ENCODE measurements around the gene MYLK2.

The MYLK2 gene

GRCh38 chr20:31827059-31827458 is 7.9 kb downstream of the MYLK2 start:
- no peak for TF ChIP-seq CREB1 (IDR thresholded peaks at IDR 0.05; ENCODE audit: low read depth)
- TF ChIP-seq RAD21 (IDR thresholded peaks at IDR 0.05; ENCODE audit: low read depth) = no peak
- TF ChIP-seq, protein P1, sequence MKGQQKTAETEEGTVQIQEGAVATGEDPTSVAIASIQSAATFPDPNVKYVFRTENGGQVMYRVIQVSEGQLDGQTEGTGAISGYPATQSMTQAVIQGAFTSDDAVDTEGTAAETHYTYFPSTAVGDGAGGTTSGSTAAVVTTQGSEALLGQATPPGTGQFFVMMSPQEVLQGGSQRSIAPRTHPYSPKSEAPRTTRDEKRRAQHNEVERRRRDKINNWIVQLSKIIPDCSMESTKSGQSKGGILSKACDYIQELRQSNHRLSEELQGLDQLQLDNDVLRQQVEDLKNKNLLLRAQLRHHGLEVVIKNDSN (IDR thresholded peaks at IDR 0.05) = no peak
- no peak for TF ChIP-seq FOXM1 (IDR thresholded peaks at IDR 0.05; ENCODE audit: borderline replicate concordance, low read depth)
- no peak for TF ChIP-seq YY1 (IDR thresholded peaks at IDR 0.05; ENCODE audit: low read depth)
- TF ChIP-seq CEBPB (IDR thresholded peaks at IDR 0.05) = no peak
- no peak for TF ChIP-seq NFIC (IDR thresholded peaks at IDR 0.05)
- TF ChIP-seq ZBTB7A (IDR thresholded peaks at IDR 0.05; ENCODE audit: low read depth) = no peak
- TF ChIP-seq EP300 (IDR thresholded peaks at IDR 0.05; ENCODE audit: borderline replicate concordance) = no peak
- TF ChIP-seq TCF12 (IDR thresholded peaks at IDR 0.05; ENCODE audit: low read depth) = no peak
- no peak for TF ChIP-seq MAX (IDR thresholded peaks at IDR 0.05)
- TF ChIP-seq TEAD4 (IDR thresholded peaks at IDR 0.05) = no peak
- no peak for TF ChIP-seq TAF1 (IDR thresholded peaks at IDR 0.05; ENCODE audit: low read depth)
- TF ChIP-seq, protein P2, sequence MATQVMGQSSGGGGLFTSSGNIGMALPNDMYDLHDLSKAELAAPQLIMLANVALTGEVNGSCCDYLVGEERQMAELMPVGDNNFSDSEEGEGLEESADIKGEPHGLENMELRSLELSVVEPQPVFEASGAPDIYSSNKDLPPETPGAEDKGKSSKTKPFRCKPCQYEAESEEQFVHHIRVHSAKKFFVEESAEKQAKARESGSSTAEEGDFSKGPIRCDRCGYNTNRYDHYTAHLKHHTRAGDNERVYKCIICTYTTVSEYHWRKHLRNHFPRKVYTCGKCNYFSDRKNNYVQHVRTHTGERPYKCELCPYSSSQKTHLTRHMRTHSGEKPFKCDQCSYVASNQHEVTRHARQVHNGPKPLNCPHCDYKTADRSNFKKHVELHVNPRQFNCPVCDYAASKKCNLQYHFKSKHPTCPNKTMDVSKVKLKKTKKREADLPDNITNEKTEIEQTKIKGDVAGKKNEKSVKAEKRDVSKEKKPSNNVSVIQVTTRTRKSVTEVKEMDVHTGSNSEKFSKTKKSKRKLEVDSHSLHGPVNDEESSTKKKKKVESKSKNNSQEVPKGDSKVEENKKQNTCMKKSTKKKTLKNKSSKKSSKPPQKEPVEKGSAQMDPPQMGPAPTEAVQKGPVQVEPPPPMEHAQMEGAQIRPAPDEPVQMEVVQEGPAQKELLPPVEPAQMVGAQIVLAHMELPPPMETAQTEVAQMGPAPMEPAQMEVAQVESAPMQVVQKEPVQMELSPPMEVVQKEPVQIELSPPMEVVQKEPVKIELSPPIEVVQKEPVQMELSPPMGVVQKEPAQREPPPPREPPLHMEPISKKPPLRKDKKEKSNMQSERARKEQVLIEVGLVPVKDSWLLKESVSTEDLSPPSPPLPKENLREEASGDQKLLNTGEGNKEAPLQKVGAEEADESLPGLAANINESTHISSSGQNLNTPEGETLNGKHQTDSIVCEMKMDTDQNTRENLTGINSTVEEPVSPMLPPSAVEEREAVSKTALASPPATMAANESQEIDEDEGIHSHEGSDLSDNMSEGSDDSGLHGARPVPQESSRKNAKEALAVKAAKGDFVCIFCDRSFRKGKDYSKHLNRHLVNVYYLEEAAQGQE (IDR thresholded peaks at IDR 0.05; ENCODE audit: low read depth) = no peak
- TF ChIP-seq EGR1 (IDR thresholded peaks at IDR 0.05) = no peak

- no peak for TF ChIP-seq ZBTB7A (IDR thresholded peaks at IDR 0.05; ENCODE audit: low read depth)
- TF ChIP-seq YY1 (IDR thresholded peaks at IDR 0.05; ENCODE audit: low read depth) = no peak
- no peak for TF ChIP-seq FOXM1 (IDR thresholded peaks at IDR 0.05; ENCODE audit: borderline replicate concordance, low read depth)
- TF ChIP-seq TAF1 (IDR thresholded peaks at IDR 0.05; ENCODE audit: low read depth) = no peak
- no peak for TF ChIP-seq RAD21 (IDR thresholded peaks at IDR 0.05; ENCODE audit: low read depth)
- TF ChIP-seq EGR1 (IDR thresholded peaks at IDR 0.05) = no peak
- TF ChIP-seq, protein P2 (IDR thresholded peaks at IDR 0.05; ENCODE audit: low read depth) = no peak
- TF ChIP-seq NFIC (IDR thresholded peaks at IDR 0.05) = no peak
- no peak for TF ChIP-seq CEBPB (IDR thresholded peaks at IDR 0.05)
- no peak for TF ChIP-seq CREB1 (IDR thresholded peaks at IDR 0.05; ENCODE audit: low read depth)
- TF ChIP-seq MAX (IDR thresholded peaks at IDR 0.05) = no peak
- TF ChIP-seq TCF12 (IDR thresholded peaks at IDR 0.05; ENCODE audit: low read depth) = no peak
- TF ChIP-seq, protein P1 (IDR thresholded peaks at IDR 0.05) = no peak
- TF ChIP-seq EP300 (IDR thresholded peaks at IDR 0.05; ENCODE audit: borderline replicate concordance) = no peak
- no peak for TF ChIP-seq TEAD4 (IDR thresholded peaks at IDR 0.05)
Measured at GRCh38 chr20:31829731-31830130, 10.6 kb downstream of the MYLK2 start.

DNA sequence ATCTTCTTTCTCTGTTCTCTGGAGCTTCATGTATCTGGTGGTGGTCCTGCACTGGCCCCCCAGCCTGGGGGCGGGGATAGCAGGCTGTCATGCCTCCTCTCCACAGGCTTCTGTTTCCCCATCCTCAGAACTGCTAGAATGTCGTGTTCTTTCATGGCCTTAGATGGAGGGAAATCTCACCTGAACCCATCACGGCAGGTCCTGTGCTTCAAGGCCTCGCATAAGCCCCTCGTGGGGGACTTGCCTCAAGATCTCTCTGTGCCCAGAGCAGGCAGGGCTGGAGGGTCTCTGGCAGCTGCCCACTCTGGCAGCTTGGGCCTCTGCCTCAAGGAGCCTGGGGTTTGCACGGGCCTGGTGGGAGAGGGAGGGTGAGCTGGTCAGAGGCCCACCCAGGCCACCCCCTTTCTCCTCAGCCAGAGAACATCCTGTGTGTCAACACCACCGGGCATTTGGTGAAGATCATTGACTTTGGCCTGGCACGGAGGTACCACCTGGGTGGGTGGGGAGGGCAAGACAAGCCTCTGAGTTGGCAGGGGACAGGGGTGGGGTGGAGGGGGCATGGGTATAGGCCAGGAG is 11.3 kb downstream of the MYLK2 start:
- TF ChIP-seq YY1 (IDR thresholded peaks at IDR 0.05; ENCODE audit: low read depth) = no peak
- TF ChIP-seq, protein P1 (IDR thresholded peaks at IDR 0.05) = no peak
- TF ChIP-seq ZBTB7A (IDR thresholded peaks at IDR 0.05; ENCODE audit: low read depth) = no peak
- no peak for TF ChIP-seq TCF12 (IDR thresholded peaks at IDR 0.05; ENCODE audit: low read depth)
- TF ChIP-seq EGR1 (IDR thresholded peaks at IDR 0.05) = no peak

GRCh38 chr20:31831211-31831610 is 12.1 kb downstream of the MYLK2 start:
- no peak for TF ChIP-seq EP300 (IDR thresholded peaks at IDR 0.05; ENCODE audit: borderline replicate concordance)
- TF ChIP-seq, protein P1 (IDR thresholded peaks at IDR 0.05) = no peak
- TF ChIP-seq, protein P2 (IDR thresholded peaks at IDR 0.05; ENCODE audit: low read depth) = no peak
- TF ChIP-seq ZBTB7A (IDR thresholded peaks at IDR 0.05; ENCODE audit: low read depth) = no peak
- TF ChIP-seq EGR1 (IDR thresholded peaks at IDR 0.05) = no peak
- no peak for TF ChIP-seq TCF12 (IDR thresholded peaks at IDR 0.05; ENCODE audit: low read depth)
- no peak for TF ChIP-seq CREB1 (IDR thresholded peaks at IDR 0.05; ENCODE audit: low read depth)
- no peak for TF ChIP-seq NFIC (IDR thresholded peaks at IDR 0.05)
- no peak for TF ChIP-seq RAD21 (IDR thresholded peaks at IDR 0.05; ENCODE audit: low read depth)
- no peak for TF ChIP-seq YY1 (IDR thresholded peaks at IDR 0.05; ENCODE audit: low read depth)
- no peak for TF ChIP-seq TEAD4 (IDR thresholded peaks at IDR 0.05)
- no peak for TF ChIP-seq TAF1 (IDR thresholded peaks at IDR 0.05; ENCODE audit: low read depth)
- no peak for TF ChIP-seq MAX (IDR thresholded peaks at IDR 0.05)
- no peak for TF ChIP-seq FOXM1 (IDR thresholded peaks at IDR 0.05; ENCODE audit: borderline replicate concordance, low read depth)
- no peak for TF ChIP-seq CEBPB (IDR thresholded peaks at IDR 0.05)

Measured in Ishikawa (cell line).